A549 (cell line): ENCODE measurements around the gene AIMP1.

Experiments
- CTCF ChIP-seq: fragments of >200 bp; sonication (Bioruptor Twin); formaldehyde crosslinking; IDR thresholded peaks from 3 replicates; pipeline ENCODE4 v1.5.1; 2016
- ELK1 ChIP-seq: fragments of 150-350 bp; IDR thresholded peaks from 2 replicates; pipeline ENCODE4 v1.6.1; 2014; ENCODE audit warnings: low read depth, mild to moderate bottlenecking, low read length
- HDAC2 ChIP-seq: fragments of 200-600 bp; sonication (generic); IDR thresholded peaks from 2 replicates; pipeline ENCODE4 v1.6.1; 2016
- HOXA7 ChIP-seq: fragments of 250-450 bp; sonication (Bioruptor Pico); IDR thresholded peaks from 2 replicates; pipeline ENCODE4 v1.5.0; 2020; ENCODE audit warnings: mild to moderate bottlenecking, moderate library complexity
- KDM1A ChIP-seq: fragments of 200-600 bp; sonication (generic); IDR thresholded peaks from 2 replicates; pipeline ENCODE4 v1.6.1; 2016; ENCODE audit warnings: low read depth, mild to moderate bottlenecking
- NFE2L2 ChIP-seq: fragments of 150-350 bp; conservative IDR thresholded peaks from 2 replicates; pipeline ENCODE4 v1.6.1; 2014; ENCODE audit warnings: low read length
- POLR2A ChIP-seq: IDR thresholded peaks from 2 replicates; pipeline ENCODE4 v1.6.1; 2012; ENCODE audit warnings: mild to moderate bottlenecking, low read length
- POLR2AphosphoS2 ChIP-seq: conservative IDR thresholded peaks from 2 replicates; pipeline ENCODE4 v1.6.1; 2012; ENCODE audit warnings: low read length, improper control_type of control experiment, inconsistent platforms
- RAD21 ChIP-seq, 2 experiments: fragments of >200 bp in 1 of 2; sonication (Bioruptor Twin) in 1 of 2; formaldehyde crosslinking in 1 of 2; IDR thresholded peaks in 1 of 2; conservative IDR thresholded peaks in 1 of 2; 2 replicates in 1 of 2; 3 replicates in 1 of 2; pipeline ENCODE4 v1.6.1; 2012 to 2018; ENCODE audit warnings: inconsistent platforms in 1 of 2
- RCOR1 ChIP-seq: fragments of 150-350 bp; IDR thresholded peaks from 2 replicates; pipeline ENCODE4 v1.6.1; 2014; ENCODE audit warnings: antibody characterized with exemption, low read length, low read depth
- SMC3 ChIP-seq: fragments of >200 bp; sonication (Bioruptor Twin); formaldehyde crosslinking; IDR thresholded peaks from 3 replicates; pipeline ENCODE4 v1.6.1; 2018; ENCODE audit warnings: inconsistent platforms
- TF ChIP-seq, protein P1 (sequence below): fragments of 200-600 bp; sonication (generic); IDR thresholded peaks from 2 replicates; pipeline ENCODE4 v1.6.1; 2016; ENCODE audit warnings: antibody characterized with exemption, mild to moderate bottlenecking, moderate library complexity

GRCh38 chr4:106320235-106320634 lies 3.9 kb downstream of the AIMP1 start:
- no peak for TF ChIP-seq NFE2L2
- TF ChIP-seq CTCF, result no peak
- no peak for TF ChIP-seq RAD21 (conservative IDR thresholded peaks at IDR 0.05 in 1 of 2, IDR thresholded peaks at IDR 0.05 in 1 of 2)
- no peak for TF ChIP-seq HOXA7 (CRISPR knock-in tag)
- TF ChIP-seq, protein P1, sequence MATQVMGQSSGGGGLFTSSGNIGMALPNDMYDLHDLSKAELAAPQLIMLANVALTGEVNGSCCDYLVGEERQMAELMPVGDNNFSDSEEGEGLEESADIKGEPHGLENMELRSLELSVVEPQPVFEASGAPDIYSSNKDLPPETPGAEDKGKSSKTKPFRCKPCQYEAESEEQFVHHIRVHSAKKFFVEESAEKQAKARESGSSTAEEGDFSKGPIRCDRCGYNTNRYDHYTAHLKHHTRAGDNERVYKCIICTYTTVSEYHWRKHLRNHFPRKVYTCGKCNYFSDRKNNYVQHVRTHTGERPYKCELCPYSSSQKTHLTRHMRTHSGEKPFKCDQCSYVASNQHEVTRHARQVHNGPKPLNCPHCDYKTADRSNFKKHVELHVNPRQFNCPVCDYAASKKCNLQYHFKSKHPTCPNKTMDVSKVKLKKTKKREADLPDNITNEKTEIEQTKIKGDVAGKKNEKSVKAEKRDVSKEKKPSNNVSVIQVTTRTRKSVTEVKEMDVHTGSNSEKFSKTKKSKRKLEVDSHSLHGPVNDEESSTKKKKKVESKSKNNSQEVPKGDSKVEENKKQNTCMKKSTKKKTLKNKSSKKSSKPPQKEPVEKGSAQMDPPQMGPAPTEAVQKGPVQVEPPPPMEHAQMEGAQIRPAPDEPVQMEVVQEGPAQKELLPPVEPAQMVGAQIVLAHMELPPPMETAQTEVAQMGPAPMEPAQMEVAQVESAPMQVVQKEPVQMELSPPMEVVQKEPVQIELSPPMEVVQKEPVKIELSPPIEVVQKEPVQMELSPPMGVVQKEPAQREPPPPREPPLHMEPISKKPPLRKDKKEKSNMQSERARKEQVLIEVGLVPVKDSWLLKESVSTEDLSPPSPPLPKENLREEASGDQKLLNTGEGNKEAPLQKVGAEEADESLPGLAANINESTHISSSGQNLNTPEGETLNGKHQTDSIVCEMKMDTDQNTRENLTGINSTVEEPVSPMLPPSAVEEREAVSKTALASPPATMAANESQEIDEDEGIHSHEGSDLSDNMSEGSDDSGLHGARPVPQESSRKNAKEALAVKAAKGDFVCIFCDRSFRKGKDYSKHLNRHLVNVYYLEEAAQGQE, result no peak
- no peak for TF ChIP-seq POLR2A
- TF ChIP-seq POLR2AphosphoS2, result no peak
- no peak for TF ChIP-seq ELK1
- no peak for TF ChIP-seq HDAC2
- no peak for TF ChIP-seq KDM1A
- no peak for TF ChIP-seq RCOR1
- no peak for TF ChIP-seq SMC3
